OCI-LY7 (cell line): ENCODE results near the gene MS4A10. TPM values are rescaled to one million over a fixed set of nuclear protein-coding genes. Genes with fewer than 3 reads are reported as not detected.

Experiments
- BruUV-seq: library from RNA; stranded (reverse); fragments of 400-500 nt; replicated peaks from 2 replicates; lab custom pipeline; 2021; lab: Mats Ljungman, UMichigan
- CTCF ChIA-PET: fragments of 300-600 bp; sonication (Branson Sonifier 250); formaldehyde crosslinking; loops from one replicate; lab custom pipeline; 2022; ENCODE audit warnings: antibody characterized with exemption; ENCODE audit not compliant: unreplicated experiment; lab: Charles Lee
- POLR2A ChIA-PET: fragments of 300-600 bp; sonication (Branson Sonifier 250); formaldehyde crosslinking; loops from one replicate; lab custom pipeline; 2022; ENCODE audit warnings: antibody characterized with exemption; lab: Charles Lee
- DNase-seq: peaks from one replicate; pipeline ENCODE4 v3.0.0-alpha.2; 2015; ENCODE audit warnings: low spot score
- H2AFZ ChIP-seq: fragments of 200-600 bp; sonication (generic), shearing (Covaris generic); 2 replicates; pipeline ENCODE4 v1.6.1; 2014; ENCODE audit warnings: mild to moderate bottlenecking, antibody characterized with exemption, low read length, moderate library complexity
- H3K27ac ChIP-seq: fragments of 200-600 bp; sonication (generic); 2 replicates; pipeline ENCODE4 v1.5.1; 2014; ENCODE audit warnings: mixed run types, low read depth, mild to moderate bottlenecking, moderate library complexity, low read length, inconsistent platforms; ENCODE audit not compliant: poor library complexity, severe bottlenecking
- H3K36me3 ChIP-seq: fragments of 200-600 bp; sonication (generic); 2 replicates; pipeline ENCODE4 v1.6.1; 2014; ENCODE audit warnings: mild to moderate bottlenecking, antibody characterized with exemption, low read length, moderate library complexity, mixed read lengths; ENCODE audit not compliant: insufficient read depth
- H3K4me1 ChIP-seq: fragments of 200-600 bp; sonication (generic); 2 replicates; pipeline ENCODE4 v1.5.1; 2014; ENCODE audit warnings: mild to moderate bottlenecking, low read length; ENCODE audit not compliant: insufficient read depth, poor library complexity, severe bottlenecking
- H3K4me2 ChIP-seq: fragments of 200-600 bp; sonication (generic); 2 replicates; pipeline ENCODE4 v1.6.1; 2014; ENCODE audit warnings: mild to moderate bottlenecking, low read length
- H3K4me3 ChIP-seq: fragments of 200-600 bp; sonication (generic); 2 replicates; pipeline ENCODE4 v1.5.1; 2014; ENCODE audit warnings: mild to moderate bottlenecking, low read depth, low read length; ENCODE audit not compliant: poor library complexity, severe bottlenecking
- H3K79me2 ChIP-seq: fragments of 200-600 bp; sonication (generic); 2 replicates; pipeline ENCODE4 v1.6.1; 2016; ENCODE audit warnings: low read depth, mild to moderate bottlenecking, low read length, moderate library complexity, mixed read lengths; ENCODE audit not compliant: insufficient read depth
- H3K9me2 ChIP-seq: fragments of 200-600 bp; sonication (generic); 2 replicates; pipeline ENCODE4 v1.6.1; 2016; ENCODE audit warnings: mild to moderate bottlenecking, low read length, mixed read lengths; ENCODE audit not compliant: insufficient read depth
- H3K9me3 ChIP-seq: fragments of 200-600 bp; sonication (generic); 2 replicates; pipeline ENCODE4 v1.6.1; 2014; ENCODE audit warnings: mild to moderate bottlenecking, mixed run types, low read length, mixed read lengths
- H4K20me1 ChIP-seq: fragments of 200-600 bp; sonication (generic); 2 replicates; pipeline ENCODE4 v1.6.1; 2014; ENCODE audit warnings: mild to moderate bottlenecking, antibody characterized with exemption, low read length, moderate library complexity, mixed read lengths; ENCODE audit not compliant: insufficient read depth
- EZH2phosphoT487 ChIP-seq: fragments of 200-600 bp; sonication (generic); IDR thresholded peaks from 2 replicates; pipeline ENCODE4 v1.6.1; 2018; ENCODE audit warnings: low read depth, borderline replicate concordance, mild to moderate bottlenecking, mixed run types, antibody characterized with exemption, low read length, moderate library complexity, mixed read lengths
- intact Hi-C: fragments of 100-400 bp; cut with micrococcal nuclease; formaldehyde crosslinking; loops from one replicate; pipeline ENCODE4 v1.10.0; 2022; ENCODE audit not compliant: unreplicated experiment
- total RNA-seq, 2 experiments: library from RNA; depleted of rRNA in 1 of 2; stranded (reverse); fragments of >200 nt in 1 of 2; shearing (Covaris generic) in 1 of 2; gene quantifications; 2 replicates each; pipeline ENCODE4 v1.2.3, GENCODE V29; 2014 to 2022
- TF ChIP-seq, protein P1 (sequence below): fragments of 200-600 bp; sonication (generic); conservative IDR thresholded peaks from 2 replicates; pipeline ENCODE4 v1.5.1; 2014; ENCODE audit warnings: mild to moderate bottlenecking, antibody characterized with exemption, low read length, moderate library complexity, mixed read lengths

The MS4A10 gene
- total RNA-seq, 2 experiments from 2014 or later: not detected

GRCh38 chr11:60766547-60766946 is 18.6 kb upstream of the MS4A10 start:
- no peaks in the 10 kb centered on the region for H3K4me1 ChIP-seq
- intact Hi-C loops: no loop called here

DNA sequence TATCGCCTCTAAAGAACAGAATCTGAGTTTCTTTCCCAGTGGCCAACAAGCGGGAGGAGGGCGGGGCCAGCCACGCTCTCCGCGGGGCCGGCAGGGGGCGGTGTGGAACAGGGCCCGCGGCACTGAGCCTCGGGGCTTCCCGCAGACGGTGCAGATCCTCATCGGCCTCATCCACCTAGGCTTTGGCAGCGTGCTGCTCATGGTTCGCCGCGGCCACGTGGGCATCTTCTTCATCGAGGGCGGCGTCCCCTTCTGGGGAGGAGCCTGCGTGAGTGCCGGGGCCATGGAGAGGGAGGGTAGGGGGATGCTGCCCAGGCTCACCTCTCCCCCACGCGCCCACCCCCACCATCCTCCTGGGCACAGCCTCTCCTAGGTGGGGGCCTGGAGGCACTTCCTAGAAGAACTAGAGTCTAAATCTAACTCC is 17.7 kb upstream of the MS4A10 start:
- CTCF ChIA-PET: no interaction called here

More at GRCh38 chr11:60766547-60766946, 18.6 kb upstream of the MS4A10 start:
- H4K20me1 ChIP-seq: no peaks in the 10 kb centered on the region
- no peak overlapping the region for H3K4me3 ChIP-seq
- H3K9me3 ChIP-seq: no peaks in the 10 kb centered on the region
- no peaks in the 10 kb centered on the region for H3K36me3 ChIP-seq
- no peak for DNase-seq
- H3K9me2 ChIP-seq: no peaks in the 10 kb centered on the region
- H3K27ac ChIP-seq: no peak overlapping the region
- H3K79me2 ChIP-seq: no peaks in the 10 kb centered on the region
- no TSS peak for BruUV-seq
- ChIA-PET CTCF (no interaction called here), POLR2A (interaction anchor here (0.6 kb wide), 1 partner anchor 247 kb away, joined by 4 read pairs; no protein-coding TSS in a partner anchor)
- no peak overlapping the region for H2AFZ ChIP-seq
- TF ChIP-seq, protein P1, sequence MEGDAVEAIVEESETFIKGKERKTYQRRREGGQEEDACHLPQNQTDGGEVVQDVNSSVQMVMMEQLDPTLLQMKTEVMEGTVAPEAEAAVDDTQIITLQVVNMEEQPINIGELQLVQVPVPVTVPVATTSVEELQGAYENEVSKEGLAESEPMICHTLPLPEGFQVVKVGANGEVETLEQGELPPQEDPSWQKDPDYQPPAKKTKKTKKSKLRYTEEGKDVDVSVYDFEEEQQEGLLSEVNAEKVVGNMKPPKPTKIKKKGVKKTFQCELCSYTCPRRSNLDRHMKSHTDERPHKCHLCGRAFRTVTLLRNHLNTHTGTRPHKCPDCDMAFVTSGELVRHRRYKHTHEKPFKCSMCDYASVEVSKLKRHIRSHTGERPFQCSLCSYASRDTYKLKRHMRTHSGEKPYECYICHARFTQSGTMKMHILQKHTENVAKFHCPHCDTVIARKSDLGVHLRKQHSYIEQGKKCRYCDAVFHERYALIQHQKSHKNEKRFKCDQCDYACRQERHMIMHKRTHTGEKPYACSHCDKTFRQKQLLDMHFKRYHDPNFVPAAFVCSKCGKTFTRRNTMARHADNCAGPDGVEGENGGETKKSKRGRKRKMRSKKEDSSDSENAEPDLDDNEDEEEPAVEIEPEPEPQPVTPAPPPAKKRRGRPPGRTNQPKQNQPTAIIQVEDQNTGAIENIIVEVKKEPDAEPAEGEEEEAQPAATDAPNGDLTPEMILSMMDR: no peak
- TF ChIP-seq EZH2phosphoT487: no peak
- H3K4me2 ChIP-seq: no peak overlapping the region

GRCh38 chr11:60768202-60768601 is 16.9 kb upstream of the MS4A10 start:
- Histone ChIP-seq H3K9me2 (no peaks in the 10 kb centered on the region), H3K36me3 (no peaks in the 10 kb centered on the region), H4K20me1 (no peaks in the 10 kb centered on the region), H3K4me2 (no peak overlapping the region), H3K4me1 (no peaks in the 10 kb centered on the region), H3K79me2 (no peaks in the 10 kb centered on the region), H3K27ac (no peak overlapping the region), H3K9me3 (no peaks in the 10 kb centered on the region), H3K4me3 (no peak overlapping the region), H2AFZ (no peak overlapping the region)
- TF ChIP-seq EZH2phosphoT487: no peak
- TF ChIP-seq, protein P1: no peak
- CTCF ChIA-PET: no interaction called here
- BruUV-seq: no TSS peak
- intact Hi-C loops: no loop called here
- POLR2A ChIA-PET: no interaction called here
- DNase-seq: no peak

More for the DNA sequence above, 17.7 kb upstream of the MS4A10 start:
- Histone ChIP-seq H2AFZ (no peak overlapping the region), H3K4me3 (no peak overlapping the region), H3K79me2 (no peaks in the 10 kb centered on the region), H3K9me2 (no peaks in the 10 kb centered on the region), H4K20me1 (no peaks in the 10 kb centered on the region), H3K4me2 (no peak overlapping the region), H3K27ac (no peak overlapping the region), H3K9me3 (no peaks in the 10 kb centered on the region), H3K36me3 (no peaks in the 10 kb centered on the region), H3K4me1 (no peaks in the 10 kb centered on the region)
- intact Hi-C loops: no loop called here
- BruUV-seq: no TSS peak
- TF ChIP-seq, protein P1: no peak
- no peak for TF ChIP-seq EZH2phosphoT487
- no peak for DNase-seq
- POLR2A ChIA-PET: interaction anchor here (0.6 kb wide), 1 partner anchor 248 kb away, joined by 4 read pairs; no protein-coding TSS in a partner anchor
